GM19193 (cell line): Measurements from ENCODE around the gene ARHGEF28.

Experiments used
- POLR2A ChIP-seq: IDR thresholded peaks from 4 replicates; pipeline ENCODE4 v1.6.1; 2011; ENCODE audit not compliant: insufficient read depth, insufficient read length; ENCODE audit errors: extremely low read depth

Gene ARHGEF28

GRCh38 chr5:73746608-73747007 is 120.6 kb downstream of the ARHGEF28 start:
- no peak for TF ChIP-seq POLR2A

DNA sequence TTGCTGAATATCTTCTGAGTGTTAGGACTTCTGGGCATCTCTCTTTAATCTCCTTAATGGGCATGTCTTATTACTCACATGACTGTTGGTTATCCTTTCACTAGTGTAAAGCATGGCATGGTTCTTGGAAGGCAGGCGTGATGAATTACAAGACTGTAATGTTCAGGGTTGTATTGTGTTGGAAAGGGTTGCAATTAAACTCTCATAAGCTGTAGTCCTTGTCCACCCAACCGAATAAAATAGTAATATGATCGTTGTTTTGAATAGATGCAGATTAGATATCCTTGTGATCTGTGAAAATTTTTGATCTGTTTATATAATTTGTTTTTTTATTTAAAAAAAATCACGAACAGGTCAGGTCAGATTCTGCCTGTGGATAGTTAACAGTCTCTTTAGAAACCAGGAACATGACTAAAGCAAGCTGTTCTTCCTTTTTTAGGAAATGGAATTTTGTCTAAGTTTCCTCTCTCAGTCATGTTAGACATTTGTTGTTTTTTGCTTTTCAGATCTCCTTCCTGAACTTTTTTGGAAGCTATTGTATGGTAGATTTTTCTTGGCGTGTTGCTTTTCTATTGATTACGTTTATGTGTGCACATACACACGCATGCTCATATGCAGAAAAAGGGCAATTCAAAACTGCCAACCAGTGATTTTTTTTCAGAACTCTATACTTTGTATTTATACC is 121.8 kb downstream of the ARHGEF28 start:
- no peak for TF ChIP-seq POLR2A

- TF ChIP-seq POLR2A: no peak
Measured at GRCh38 chr5:73748510-73749400, 122.8 kb downstream of the ARHGEF28 start.

GRCh38 chr5:73749485-73750270 is 123.7 kb downstream of the ARHGEF28 start:
- no peak for TF ChIP-seq POLR2A

GRCh38 chr5:73751254-73751914 is 125.4 kb downstream of the ARHGEF28 start:
- TF ChIP-seq POLR2A: no peak

- TF ChIP-seq POLR2A: no peak
Measured at GRCh38 chr5:73754254-73754653, 128.3 kb downstream of the ARHGEF28 start.

- TF ChIP-seq POLR2A: no peak
Measured at GRCh38 chr5:73757416-73757815, 131.4 kb downstream of the ARHGEF28 start.

DNA sequence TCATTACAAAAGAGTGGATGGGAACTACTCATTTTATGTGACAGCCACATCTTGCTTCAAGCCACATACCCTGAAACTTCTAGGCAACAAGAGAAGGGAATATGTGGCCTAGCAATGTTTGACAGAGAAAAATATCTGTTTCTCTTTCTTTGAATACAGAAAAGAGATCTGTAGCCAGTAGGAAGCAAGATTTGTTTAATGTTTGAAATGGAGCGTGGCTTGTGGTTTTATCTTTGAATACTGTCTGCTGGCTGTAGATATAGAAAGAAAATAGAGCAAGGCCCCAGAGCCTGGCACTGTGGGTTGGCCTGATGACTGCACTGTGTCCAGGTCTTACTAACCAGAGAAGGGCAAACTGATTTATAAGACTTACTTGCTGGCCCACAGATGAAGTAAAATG is 133.8 kb downstream of the ARHGEF28 start:
- no peak for TF ChIP-seq POLR2A

DNA sequence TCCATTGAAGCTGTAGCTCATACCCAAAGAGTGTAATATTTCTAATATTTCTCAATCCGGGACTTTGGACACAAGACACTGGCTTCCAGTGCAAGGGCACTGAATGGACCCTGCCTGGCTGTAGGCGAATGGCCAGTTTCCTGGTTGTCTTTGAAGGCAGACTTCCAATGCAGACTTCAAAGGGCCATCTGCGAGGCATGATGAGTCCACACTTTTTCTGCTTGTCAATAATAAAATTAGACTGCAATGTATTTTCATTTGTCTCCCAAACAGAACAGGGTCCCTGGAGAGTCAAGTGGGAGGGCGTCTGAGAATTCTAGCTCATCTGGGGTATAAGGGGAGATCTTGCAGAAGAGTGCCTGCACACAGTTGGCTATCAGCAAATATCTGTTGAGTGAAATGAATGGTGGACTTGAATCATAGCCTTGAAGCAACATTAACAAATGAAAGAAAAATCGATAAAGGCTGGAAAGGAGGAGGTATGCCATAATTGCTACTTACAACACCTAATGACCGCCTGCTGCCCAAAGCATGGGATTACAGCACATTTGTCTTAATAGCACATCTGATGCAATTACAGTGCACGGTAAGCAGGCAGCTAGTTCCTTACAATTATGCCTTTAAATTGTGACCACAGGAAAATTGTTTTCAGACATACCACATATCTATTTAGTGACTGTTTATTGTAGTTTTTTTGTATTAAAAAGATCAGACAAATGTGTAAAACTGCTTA is 137.5 kb downstream of the ARHGEF28 start:
- TF ChIP-seq POLR2A: no peak

DNA sequence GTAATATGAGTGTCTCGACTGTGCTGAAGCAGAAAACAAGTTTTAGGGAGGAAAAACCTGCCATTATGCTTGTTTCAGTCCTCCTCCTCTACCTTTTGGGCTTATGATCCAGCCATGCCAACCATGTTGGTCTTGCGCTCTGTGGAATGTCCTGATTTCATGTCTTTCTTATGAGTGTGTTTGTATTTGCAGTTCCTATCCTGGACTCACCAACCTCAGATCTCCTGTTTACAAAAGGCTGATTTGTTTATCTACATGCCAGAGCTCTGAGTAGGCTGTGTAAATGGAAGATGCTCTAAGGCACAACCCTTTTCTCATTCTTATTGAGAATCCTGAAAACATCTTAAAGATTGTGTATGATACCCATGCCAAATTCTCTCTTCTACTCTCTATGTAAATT is 138.6 kb downstream of the ARHGEF28 start:
- no peak for TF ChIP-seq POLR2A

DNA sequence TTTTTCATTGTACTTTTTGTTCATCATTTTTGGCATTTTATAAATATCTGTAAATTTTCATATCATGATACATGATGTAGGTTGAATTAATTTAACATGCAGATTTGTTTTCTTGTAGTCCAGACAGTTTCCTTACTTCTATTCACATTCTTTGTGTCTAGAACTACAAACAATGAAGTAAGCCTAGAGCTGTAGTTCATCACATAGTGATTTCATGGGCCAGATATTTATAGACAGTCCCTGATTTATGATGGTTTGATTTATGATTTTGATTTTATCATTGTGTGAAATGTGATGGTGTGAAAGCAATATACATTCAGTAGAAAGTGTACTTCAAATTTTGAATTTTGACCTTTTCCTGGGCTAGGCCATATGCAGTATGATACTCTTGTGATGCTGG is 139.0 kb downstream of the ARHGEF28 start:
- TF ChIP-seq POLR2A: no peak

- TF ChIP-seq POLR2A: no peak
Measured at GRCh38 chr5:73766902-73767301, 140.9 kb downstream of the ARHGEF28 start.

- TF ChIP-seq POLR2A: no peak
Measured at GRCh38 chr5:73770172-73771025, 144.4 kb downstream of the ARHGEF28 start.
